HG02678 (cell line): ENCODE results near the gene LMLN.
"Not testable (repeated sequence)": the region's sequence is repeated elsewhere in the genome, so short reads cannot be mapped to it uniquely, and the experiment has no call there.

Experiments
- ATAC-seq: cut with Tn5 transposase; IDR thresholded peaks from one replicate; pipeline ENCODE4 v1.9.1; 2021; ENCODE audit warnings: mild to moderate bottlenecking, moderate library complexity; ENCODE audit not compliant: unreplicated experiment

The LMLN gene

DNA sequence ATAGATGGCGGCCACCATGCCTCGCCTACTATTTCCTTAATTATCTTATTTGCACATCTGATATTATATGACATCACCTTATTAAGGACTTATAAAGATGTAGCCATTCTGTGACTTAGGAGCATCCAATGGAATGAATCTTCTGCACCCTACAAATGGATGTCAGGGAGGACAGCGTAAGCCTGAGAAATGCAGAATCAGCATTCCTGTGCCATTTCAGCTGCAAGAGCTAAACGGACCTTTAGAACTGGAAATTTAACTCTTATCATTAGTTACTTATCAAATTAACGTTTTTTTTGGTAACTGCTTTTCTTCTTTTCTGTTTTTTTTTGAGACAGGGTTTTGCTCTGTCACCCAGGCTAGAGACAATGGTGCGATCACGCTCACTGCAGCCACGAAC, 65.6 kb downstream of the LMLN start:
- ATAC-seq = no peak

- ATAC-seq = no peak
Measured at GRCh38 chr3:198026620-198027019, 66.6 kb downstream of the LMLN start.

DNA sequence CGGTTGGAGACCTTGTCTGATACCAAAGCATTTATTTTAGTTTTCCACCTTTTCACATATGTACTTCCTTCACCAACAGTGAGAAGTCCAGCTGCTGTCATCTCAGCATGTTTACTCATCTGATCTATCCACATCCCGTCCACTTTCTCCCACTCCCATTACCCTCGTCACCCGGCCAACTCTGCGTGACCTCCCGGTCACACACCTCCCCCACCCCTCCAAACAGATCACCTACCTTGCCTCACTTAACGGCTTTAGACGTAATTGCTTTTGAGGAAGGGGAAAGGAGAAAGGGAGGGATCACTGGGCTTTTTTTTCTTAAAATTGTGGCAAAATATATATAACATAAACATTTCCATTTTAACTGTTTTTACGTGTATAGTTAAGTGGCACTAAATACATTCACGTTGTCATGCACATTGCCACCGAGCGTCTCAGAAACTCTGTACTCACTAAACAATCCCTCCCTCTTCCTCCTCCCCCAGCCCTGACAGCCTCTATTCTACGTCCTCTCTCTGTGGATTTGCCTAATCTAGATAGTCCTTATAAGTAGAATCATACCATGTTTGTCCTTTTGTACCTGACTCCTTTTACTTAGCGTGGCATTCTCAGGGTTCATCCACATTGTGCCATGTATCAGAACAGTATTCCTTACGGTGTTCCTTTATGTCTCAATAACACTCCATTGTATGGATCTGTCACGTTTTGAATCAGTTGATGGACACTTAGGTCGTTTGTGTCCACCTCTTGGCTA, 67.2 kb downstream of the LMLN start:
- no peak for ATAC-seq

DNA sequence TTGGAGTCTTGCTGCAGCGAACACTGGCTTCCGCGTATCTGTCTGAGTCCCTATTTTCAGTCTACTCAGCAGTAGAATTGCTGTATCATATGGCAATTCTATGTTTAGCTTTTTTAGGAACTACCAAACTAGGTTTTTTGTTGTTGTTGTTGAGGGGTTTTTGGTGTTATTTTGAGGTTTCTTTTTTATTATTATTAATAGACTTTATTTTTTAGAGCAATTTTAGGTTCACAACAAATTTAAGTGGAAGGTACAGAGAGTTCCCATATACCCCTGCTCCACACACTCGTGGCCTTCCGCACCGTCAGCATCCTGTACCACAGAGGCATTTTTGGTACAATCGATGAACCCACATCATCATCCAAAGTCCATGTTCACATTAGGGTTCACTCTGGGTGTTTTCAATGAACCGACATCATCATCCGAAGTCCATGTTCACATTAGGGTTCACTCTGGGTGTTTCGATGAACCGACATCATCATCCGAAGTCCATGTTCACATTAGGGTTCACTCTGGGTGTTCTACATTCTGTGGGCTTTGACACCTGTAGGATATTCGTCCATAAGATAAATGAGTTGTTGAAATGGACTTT, 67.9 kb downstream of the LMLN start:
- no peak for ATAC-seq

DNA sequence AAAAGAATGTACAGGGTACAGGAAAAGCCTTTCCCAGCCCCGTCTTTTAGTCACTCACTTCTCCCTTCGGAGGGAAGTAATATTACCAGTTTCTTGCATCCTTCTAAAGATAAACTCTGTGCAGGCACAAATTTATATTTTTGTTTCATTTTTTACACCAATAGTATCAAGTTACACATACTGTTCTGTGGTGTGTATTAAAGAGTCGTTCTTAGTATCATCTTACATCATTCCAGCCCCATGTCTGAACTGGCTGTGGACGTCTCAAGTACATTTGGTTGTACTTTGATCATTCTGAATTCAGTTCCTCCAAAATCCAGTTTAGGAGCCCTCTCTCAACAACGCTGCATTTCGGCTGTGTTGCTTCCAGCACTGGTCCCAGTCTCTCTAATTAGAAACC, 68.7 kb downstream of the LMLN start:
- ATAC-seq = no peak

DNA sequence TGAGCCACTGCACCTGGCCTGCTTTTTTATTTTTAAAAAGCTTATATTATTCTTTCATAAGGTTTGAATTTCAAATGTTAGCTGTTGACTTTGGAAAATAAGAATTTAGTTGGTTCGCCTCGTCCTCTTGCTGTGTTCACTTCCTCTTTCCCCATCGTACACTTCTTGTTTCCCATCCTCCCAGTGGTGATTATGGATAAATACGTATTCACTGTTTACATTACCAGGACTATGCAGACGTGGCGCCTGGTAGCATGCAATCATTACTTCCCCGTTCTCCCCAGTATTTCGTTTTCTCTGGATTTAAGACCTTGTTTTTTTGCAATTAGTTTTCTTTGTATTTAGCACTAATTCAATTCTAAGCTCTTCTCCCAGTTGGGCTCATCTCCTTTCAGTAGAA, 70.1 kb downstream of the LMLN start:
- ATAC-seq = no peak

- ATAC-seq = no peak
Measured at GRCh38 chr3:198030726-198031125, 70.7 kb downstream of the LMLN start.

DNA sequence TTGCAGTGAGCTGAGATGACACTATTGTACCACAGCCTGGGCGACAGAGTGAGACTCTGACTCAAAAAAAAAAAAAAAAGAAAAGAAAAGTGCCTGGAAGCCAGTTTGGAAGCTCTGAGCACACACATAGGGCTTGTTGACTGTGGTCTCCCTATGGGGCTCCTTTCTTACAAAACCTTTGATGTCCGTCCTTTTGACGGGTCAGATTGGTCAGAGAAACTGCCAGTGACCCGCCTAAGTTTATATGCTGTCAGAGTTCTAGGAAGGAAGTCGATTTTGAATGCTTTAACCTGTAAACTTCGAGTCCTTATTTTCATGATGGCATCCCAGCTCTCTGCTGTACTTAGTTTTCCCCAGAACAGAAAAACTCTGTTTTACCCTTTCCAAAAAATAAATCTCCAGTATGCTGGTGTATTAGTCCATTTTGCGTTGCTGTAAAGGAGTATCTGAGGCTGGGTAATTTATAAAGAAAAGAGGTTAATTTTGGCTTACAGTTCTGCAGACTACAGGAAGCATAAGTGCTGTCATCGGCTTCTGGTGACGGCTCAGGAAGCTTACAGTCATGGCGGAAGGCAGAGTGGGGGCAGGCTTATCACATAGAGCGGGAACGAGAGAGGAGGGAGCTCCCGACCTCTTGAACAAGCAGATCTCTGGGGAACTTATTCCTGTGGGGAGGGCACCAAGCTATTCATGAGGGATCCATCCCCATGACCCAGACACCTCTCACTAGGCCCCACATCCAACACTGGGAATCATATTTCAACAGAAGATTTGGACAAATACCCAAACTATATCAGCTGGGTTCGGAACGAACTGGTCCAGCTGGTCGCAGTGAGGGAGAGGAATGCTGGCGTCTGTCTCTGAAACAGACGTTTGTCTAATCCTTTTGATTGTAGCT, 72.3 kb downstream of the LMLN start:
- no peak for ATAC-seq

DNA sequence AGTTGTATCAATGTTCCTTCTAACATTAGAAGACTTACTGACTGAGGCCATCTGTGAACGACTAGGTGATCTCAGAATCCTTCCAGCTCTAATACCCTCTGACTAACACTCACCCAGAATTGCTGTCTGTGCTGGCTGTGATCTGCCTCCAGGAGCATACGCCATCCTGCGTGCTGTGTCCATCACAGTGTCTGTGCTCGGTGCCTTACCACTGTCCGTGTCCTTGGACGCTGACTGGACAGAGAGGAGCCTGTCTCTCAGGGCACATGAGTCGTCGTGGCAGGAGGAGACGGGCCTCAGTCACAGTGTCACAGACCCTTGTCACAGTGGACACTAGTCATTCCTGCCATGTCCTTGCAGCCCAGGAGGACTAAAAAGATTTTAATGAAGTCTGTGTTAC, 83.1 kb downstream of the LMLN start:
- no peak for ATAC-seq

GRCh38 chr3:198046120-198046857, 86.3 kb downstream of the LMLN start:
- ATAC-seq = no peak

DNA sequence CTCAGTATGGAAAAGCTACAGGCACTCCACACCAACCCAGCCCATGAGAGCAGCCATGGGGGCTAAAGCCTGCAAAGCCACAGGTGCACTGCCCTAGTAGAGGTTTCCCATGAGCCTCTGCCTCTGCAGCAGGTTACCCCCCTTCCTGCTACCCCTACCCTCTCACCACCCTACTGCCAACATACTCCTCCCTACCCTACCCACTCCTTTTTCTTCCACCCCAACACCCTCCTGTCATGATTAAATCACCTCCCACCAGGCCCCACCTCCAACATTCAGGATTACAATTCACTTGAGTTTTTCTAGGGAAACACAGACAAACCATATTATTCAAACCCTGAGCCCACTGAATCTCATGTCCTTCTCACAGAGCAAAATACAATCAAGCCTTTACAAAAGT, 88.4 kb downstream of the LMLN start:
- no peak for ATAC-seq

DNA sequence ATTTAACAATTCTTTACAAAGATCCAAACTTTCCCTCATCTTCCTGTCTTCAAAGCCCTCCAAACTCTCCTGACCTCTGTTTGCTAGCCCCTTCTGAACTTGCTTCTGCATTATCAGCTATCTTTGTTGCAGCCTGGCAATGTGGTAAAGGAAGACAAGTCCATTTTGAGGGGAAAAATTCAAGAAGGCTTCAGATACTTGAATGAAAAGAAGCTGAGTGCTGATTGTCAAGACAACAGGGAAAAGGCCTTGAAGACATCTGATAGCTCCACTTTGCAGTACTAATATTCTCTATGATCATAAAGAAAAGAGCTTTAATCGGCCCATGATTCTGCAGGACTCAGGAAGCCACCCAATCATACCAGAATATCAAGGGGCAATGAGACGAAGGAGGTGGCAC, 91.8 kb downstream of the LMLN start:
- ATAC-seq = no peak

DNA sequence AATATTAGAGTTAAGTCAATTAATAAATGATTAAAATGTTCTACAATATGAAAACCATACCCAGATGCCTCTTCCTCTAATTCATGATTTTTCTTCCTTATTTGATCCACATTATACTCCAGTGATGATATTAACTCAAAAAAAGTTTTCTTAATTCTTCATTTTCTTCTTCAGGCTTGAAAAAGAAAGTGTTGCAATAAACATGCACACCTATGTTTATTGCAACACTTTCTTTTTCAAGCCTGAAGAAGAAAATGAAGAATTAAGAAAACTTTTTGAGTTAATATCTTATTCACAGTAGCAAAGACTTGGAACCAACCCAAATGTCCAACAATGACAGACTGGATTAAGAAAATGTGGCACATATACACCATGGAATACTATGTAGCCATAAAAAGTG, 93.4 kb downstream of the LMLN start:
- not testable (repeated sequence) for ATAC-seq

- ATAC-seq = no peak
Measured at GRCh38 chr3:198061119-198062067, 101.4 kb downstream of the LMLN start.

GRCh38 chr3:198062068-198062465, 102.0 kb downstream of the LMLN start:
- ATAC-seq = no peak

DNA sequence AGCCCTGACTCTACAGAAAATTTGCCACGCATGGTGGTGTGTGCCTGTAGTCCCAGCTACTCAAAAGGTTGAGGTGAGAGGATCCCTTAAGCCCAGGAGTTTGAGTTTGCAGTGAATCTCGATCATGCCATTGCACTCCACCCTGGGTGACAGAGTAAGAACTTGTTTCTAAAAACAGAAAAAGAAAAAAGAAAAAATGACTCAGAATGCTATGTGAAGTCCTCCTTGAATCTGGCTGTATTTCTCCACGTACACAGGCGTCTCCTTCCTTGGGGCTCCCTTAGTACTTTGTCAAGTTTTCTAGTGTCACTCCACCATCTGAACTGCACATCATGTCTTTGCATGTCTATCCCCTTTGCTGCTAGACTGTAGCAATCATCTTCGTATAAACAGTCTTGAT, 104.4 kb downstream of the LMLN start:
- no peak for ATAC-seq

- ATAC-seq = no peak
Measured at GRCh38 chr3:198065897-198066296, 105.9 kb downstream of the LMLN start.

GRCh38 chr3:198067416-198067815, 107.4 kb downstream of the LMLN start:
- no peak for ATAC-seq

GRCh38 chr3:198070871-198071270, 110.9 kb downstream of the LMLN start:
- ATAC-seq = no peak
